A549 (cell line): ENCODE measurements around the gene EPB41L4A. TPM values are rescaled to one million over a fixed set of nuclear protein-coding genes. Genes with fewer than 3 reads are reported as not detected.

Experiments
- ATAC-seq, 2 experiments: fragments of 200-7000 bp in 1 of 2; fragments of >200 bp in 1 of 2; cut with Nextera tagmentation in 1 of 2; cut with Tn5 transposase in 1 of 2; 3 replicates each; pipeline versions ENCODE4 v1.8.0 to v1.9.1; 2018 to 2020; ENCODE audit warnings: mild to moderate bottlenecking in 1 of 2, moderate library complexity in 1 of 2
- CTCF ChIA-PET: fragments of 300-600 bp; sonication (Branson Sonifier 250); formaldehyde crosslinking; extraction: SDS; loops from one replicate; lab custom pipeline; 2021; ENCODE audit warnings: antibody characterized with exemption, inconsistent platforms; lab: Yijun Ruan, JAX
- POLR2A ChIA-PET: fragments of 350-600 bp; formaldehyde crosslinking; extraction: SDS; loops from one replicate; lab custom pipeline; 2021; ENCODE audit warnings: antibody characterized with exemption, inconsistent platforms; lab: Yijun Ruan, JAX
- DNase-seq, 2 experiments: peaks; one replicate each; pipeline versions ENCODE4 v3.0.0 to v3.0.0-alpha.2; 2011 to 2016; ENCODE audit warnings: low read depth in 1 of 2, low spot score in 1 of 2
- FAIRE-seq: peaks from 2 replicates; lab custom pipeline; 2011; peaks lifted over from hg19 to GRCh38; lab: Jason Lieb, UNC
- H3K27ac ChIP-seq, 2 experiments: fragments of >200 bp; sonication (Bioruptor Twin); formaldehyde crosslinking; 3 replicates each; pipeline ENCODE4 v1.5.1; 2016 to 2017
- H3K4me1 ChIP-seq: fragments of >200 bp; sonication (Bioruptor Twin); formaldehyde crosslinking; 3 replicates; pipeline ENCODE4 v1.6.1; 2016
- H3K4me2 ChIP-seq: fragments of >200 bp; sonication (Bioruptor Twin); formaldehyde crosslinking; 3 replicates; pipeline ENCODE4 v1.6.1; 2016
- H3K4me3 ChIP-seq: fragments of >200 bp; sonication (Bioruptor Twin); formaldehyde crosslinking; 3 replicates; pipeline ENCODE4 v1.5.1; 2016
- H3K9me3 ChIP-seq: fragments of >200 bp; sonication (Bioruptor Twin); formaldehyde crosslinking; 3 replicates; pipeline ENCODE4 v1.6.1; 2016
- CBX2 ChIP-seq: fragments of 200-600 bp; sonication (generic); IDR thresholded peaks from 2 replicates; pipeline ENCODE4 v1.6.1; 2016; ENCODE audit warnings: low read depth, mild to moderate bottlenecking, borderline replicate concordance
- CEBPB ChIP-seq, 2 experiments: fragments of >200 bp in 1 of 2; sonication (Bioruptor Twin) in 1 of 2; formaldehyde crosslinking in 1 of 2; IDR thresholded peaks; 2 replicates each; pipeline ENCODE4 v1.6.1; 2012 to 2016
- EHF ChIP-seq: fragments of 250-450 bp; sonication (Bioruptor Pico); IDR thresholded peaks from 2 replicates; pipeline ENCODE4 v1.5.0; 2020; ENCODE audit warnings: mild to moderate bottlenecking
- FOSB ChIP-seq: fragments of 250-450 bp; sonication (Bioruptor Pico); IDR thresholded peaks from 2 replicates; pipeline ENCODE4 v1.5.0; 2020; ENCODE audit warnings: mild to moderate bottlenecking, moderate library complexity
- FOXS1 ChIP-seq: fragments of 250-450 bp; sonication (Bioruptor Pico); IDR thresholded peaks from 2 replicates; pipeline ENCODE4 v1.5.0; 2020; ENCODE audit warnings: mild to moderate bottlenecking, moderate library complexity
- HOXB13 ChIP-seq: fragments of 250-450 bp; sonication (Bioruptor Pico); IDR thresholded peaks from 2 replicates; pipeline ENCODE4 v1.5.0; 2020; ENCODE audit warnings: low read depth, mild to moderate bottlenecking, moderate library complexity
- JUN ChIP-seq, 2 experiments: fragments of >200 bp; sonication (Bioruptor Twin); formaldehyde crosslinking; IDR thresholded peaks; 2 replicates in 1 of 2; 3 replicates in 1 of 2; pipeline ENCODE4 v1.6.1; 2016 to 2017
- KDM1A ChIP-seq: fragments of 200-600 bp; sonication (generic); IDR thresholded peaks from 2 replicates; pipeline ENCODE4 v1.6.1; 2016; ENCODE audit warnings: low read depth, mild to moderate bottlenecking
- KDM5A ChIP-seq: fragments of 200-600 bp; sonication (generic); IDR thresholded peaks from 2 replicates; pipeline ENCODE4 v1.6.1; 2016; ENCODE audit warnings: antibody characterized with exemption, mild to moderate bottlenecking
- MYC ChIP-seq: IDR thresholded peaks from 2 replicates; pipeline ENCODE4 v1.6.1; 2012; ENCODE audit warnings: mild to moderate bottlenecking, inconsistent platforms, low read length, improper control_type of control experiment, borderline replicate concordance
- NPAS2 ChIP-seq: fragments of 250-450 bp; sonication (Bioruptor Pico); IDR thresholded peaks from 2 replicates; pipeline ENCODE4 v1.8.0; 2022; ENCODE audit warnings: mild to moderate bottlenecking, moderate library complexity, borderline replicate concordance
- NR3C1 ChIP-seq: fragments of >200 bp; sonication (Bioruptor Twin); formaldehyde crosslinking; IDR thresholded peaks from 3 replicates; pipeline ENCODE4 v1.6.1; 2017
- RAD21 ChIP-seq, 2 experiments: fragments of >200 bp in 1 of 2; sonication (Bioruptor Twin) in 1 of 2; formaldehyde crosslinking in 1 of 2; IDR thresholded peaks in 1 of 2; conservative IDR thresholded peaks in 1 of 2; 2 replicates in 1 of 2; 3 replicates in 1 of 2; pipeline ENCODE4 v1.6.1; 2012 to 2018; ENCODE audit warnings: inconsistent platforms in 1 of 2
- RCOR1 ChIP-seq: fragments of 150-350 bp; IDR thresholded peaks from 2 replicates; pipeline ENCODE4 v1.6.1; 2014; ENCODE audit warnings: antibody characterized with exemption, low read length, low read depth
- RFX5 ChIP-seq: fragments of 450-650 bp; IDR thresholded peaks from 2 replicates; pipeline ENCODE4 v1.7.1; 2014; ENCODE audit warnings: antibody characterized with exemption, mild to moderate bottlenecking, moderate library complexity
- RNF2 ChIP-seq: fragments of 200-600 bp; sonication (generic); IDR thresholded peaks from 2 replicates; pipeline ENCODE4 v1.6.1; 2016; ENCODE audit warnings: low read depth, mild to moderate bottlenecking, antibody characterized with exemption, moderate library complexity, borderline replicate concordance
- TFCP2L1 ChIP-seq: fragments of 250-450 bp; sonication (Bioruptor Pico); IDR thresholded peaks from 2 replicates; pipeline ENCODE4 v1.5.0; 2021; ENCODE audit warnings: mild to moderate bottlenecking
- ZNF302 ChIP-seq: fragments of 250-450 bp; sonication (Bioruptor Pico); IDR thresholded peaks from 2 replicates; pipeline ENCODE4 v1.9.0; 2021; ENCODE audit warnings: inconsistent platforms, mild to moderate bottlenecking, moderate library complexity
- ZSCAN20 ChIP-seq: fragments of 250-450 bp; sonication (Bioruptor Pico); IDR thresholded peaks from 2 replicates; pipeline ENCODE4 v1.8.0; 2022; ENCODE audit warnings: mild to moderate bottlenecking, moderate library complexity
- WGBS: methylation state at CpG from one replicate; pipeline ENCODE4 v1.1.6; 2017; ENCODE audit errors: missing lambda C conversion rate; 5-methylcytosine and 5-hydroxymethylcytosine counted together
- polyA plus RNA-seq, 4 experiments: library from polyadenylated mRNA; depleted of rRNA in 3 of 4; stranded (reverse); fragments of >200 nt; fragmentation: RNase III in 1 of 4; extraction: RNeasy Plus Mini Kit Qiagen cat#74134 plus additional on column Dnase treatment in 1 of 4; gene quantifications; 2 replicates in 3 of 4; 3 replicates in 1 of 4; pipeline ENCODE4 v1.2.3, GENCODE V29; 2011 to 2017
- TF ChIP-seq, protein P1 (sequence below): fragments of 200-600 bp; sonication (generic); IDR thresholded peaks from 2 replicates; pipeline ENCODE4 v1.6.1; 2016; ENCODE audit warnings: antibody characterized with exemption, mild to moderate bottlenecking, moderate library complexity
- TF ChIP-seq, protein P2 (sequence below): fragments of 450-650 bp; IDR thresholded peaks from 2 replicates; pipeline ENCODE4 v1.6.1; 2014; ENCODE audit warnings: antibody characterized with exemption
- TF ChIP-seq, protein P3 (sequence below): IDR thresholded peaks from 2 replicates; pipeline ENCODE4 v1.6.1; 2012
- TF ChIP-seq, protein P4 (sequence below): fragments of 250-450 bp; sonication (Bioruptor Pico); IDR thresholded peaks from 2 replicates; pipeline ENCODE4 v1.5.0; 2020; ENCODE audit warnings: low read depth, mild to moderate bottlenecking, moderate library complexity
- TF ChIP-seq, protein P5 (sequence below): IDR thresholded peaks from 2 replicates; pipeline ENCODE4 v1.6.1; 2012

Gene EPB41L4A
- polyA plus RNA-seq, 2 of the 4 experiments (the other 2 are of a cell fraction) = 1.3 to 4.4 TPM

DNA sequence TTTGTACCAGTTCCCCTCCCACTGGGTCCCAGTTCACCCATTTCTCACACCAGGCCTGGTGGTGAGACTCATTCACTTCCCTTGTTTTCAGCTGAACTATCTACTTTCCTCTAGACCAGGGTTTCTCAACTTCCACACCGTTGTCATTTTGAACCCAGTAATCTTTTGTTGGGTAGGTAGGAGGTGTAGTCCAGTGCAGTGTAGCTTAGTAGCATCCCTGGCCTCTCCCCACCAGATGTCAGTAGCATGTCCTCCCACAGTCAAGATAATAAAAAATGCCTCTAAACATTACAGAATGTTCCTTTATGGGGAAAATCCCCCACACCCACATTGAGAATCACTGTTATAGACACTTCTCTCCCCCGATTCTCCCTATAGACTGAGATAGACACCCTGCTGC is 299.1 kb downstream of the EPB41L4A start:
- 2% methylated on average over 2 of the region's 2 CpGs for WGBS
- Histone ChIP-seq H3K4me3 (no peak overlapping the region), H3K27ac (no peak overlapping the region), H3K4me2 (no peak overlapping the region), H3K9me3 (no peaks in the 10 kb centered on the region), H3K4me1 (no peaks in the 10 kb centered on the region)
- TF ChIP-seq FOSB (CRISPR knock-in tag) (no peak), EHF (CRISPR knock-in tag) (no peak), NPAS2 (no peak), KDM1A (no peak)
- TF ChIP-seq, protein P1, sequence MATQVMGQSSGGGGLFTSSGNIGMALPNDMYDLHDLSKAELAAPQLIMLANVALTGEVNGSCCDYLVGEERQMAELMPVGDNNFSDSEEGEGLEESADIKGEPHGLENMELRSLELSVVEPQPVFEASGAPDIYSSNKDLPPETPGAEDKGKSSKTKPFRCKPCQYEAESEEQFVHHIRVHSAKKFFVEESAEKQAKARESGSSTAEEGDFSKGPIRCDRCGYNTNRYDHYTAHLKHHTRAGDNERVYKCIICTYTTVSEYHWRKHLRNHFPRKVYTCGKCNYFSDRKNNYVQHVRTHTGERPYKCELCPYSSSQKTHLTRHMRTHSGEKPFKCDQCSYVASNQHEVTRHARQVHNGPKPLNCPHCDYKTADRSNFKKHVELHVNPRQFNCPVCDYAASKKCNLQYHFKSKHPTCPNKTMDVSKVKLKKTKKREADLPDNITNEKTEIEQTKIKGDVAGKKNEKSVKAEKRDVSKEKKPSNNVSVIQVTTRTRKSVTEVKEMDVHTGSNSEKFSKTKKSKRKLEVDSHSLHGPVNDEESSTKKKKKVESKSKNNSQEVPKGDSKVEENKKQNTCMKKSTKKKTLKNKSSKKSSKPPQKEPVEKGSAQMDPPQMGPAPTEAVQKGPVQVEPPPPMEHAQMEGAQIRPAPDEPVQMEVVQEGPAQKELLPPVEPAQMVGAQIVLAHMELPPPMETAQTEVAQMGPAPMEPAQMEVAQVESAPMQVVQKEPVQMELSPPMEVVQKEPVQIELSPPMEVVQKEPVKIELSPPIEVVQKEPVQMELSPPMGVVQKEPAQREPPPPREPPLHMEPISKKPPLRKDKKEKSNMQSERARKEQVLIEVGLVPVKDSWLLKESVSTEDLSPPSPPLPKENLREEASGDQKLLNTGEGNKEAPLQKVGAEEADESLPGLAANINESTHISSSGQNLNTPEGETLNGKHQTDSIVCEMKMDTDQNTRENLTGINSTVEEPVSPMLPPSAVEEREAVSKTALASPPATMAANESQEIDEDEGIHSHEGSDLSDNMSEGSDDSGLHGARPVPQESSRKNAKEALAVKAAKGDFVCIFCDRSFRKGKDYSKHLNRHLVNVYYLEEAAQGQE = no peak
- TF ChIP-seq, protein P2, sequence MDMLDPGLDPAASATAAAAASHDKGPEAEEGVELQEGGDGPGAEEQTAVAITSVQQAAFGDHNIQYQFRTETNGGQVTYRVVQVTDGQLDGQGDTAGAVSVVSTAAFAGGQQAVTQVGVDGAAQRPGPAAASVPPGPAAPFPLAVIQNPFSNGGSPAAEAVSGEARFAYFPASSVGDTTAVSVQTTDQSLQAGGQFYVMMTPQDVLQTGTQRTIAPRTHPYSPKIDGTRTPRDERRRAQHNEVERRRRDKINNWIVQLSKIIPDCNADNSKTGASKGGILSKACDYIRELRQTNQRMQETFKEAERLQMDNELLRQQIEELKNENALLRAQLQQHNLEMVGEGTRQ = no peak
- ChIA-PET CTCF (no interaction called here), POLR2A (no interaction called here)
- FAIRE-seq = no peak
- no peak for DNase-seq
- ATAC-seq = no peak

DNA sequence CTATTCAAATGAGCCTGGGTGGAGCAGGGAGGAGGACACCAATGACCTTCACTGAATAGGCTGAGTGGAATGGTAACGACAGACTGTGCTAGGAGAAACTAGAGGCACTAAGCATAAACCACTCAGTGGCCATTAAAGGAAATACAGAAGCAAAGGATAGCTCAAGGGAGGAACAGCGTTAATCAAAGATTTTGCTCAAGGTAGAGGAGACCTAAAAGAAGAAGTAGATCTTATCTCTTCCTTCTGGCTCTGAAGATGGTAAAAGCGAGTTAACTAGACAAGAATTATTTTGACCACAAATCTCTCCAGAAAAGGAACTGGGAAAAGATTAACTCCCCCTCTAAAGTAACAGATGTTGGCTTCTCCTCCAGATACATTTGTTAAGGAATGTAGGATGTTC is 299.6 kb downstream of the EPB41L4A start:
- no peaks in the 10 kb centered on the region for H3K9me3 ChIP-seq
- ChIA-PET CTCF (interaction anchor here (0.7 to 1.3 kb wide), 4 partner anchors 56 to 950 kb away, joined by 3 to 4 read pairs (median 3); no protein-coding TSS in a partner anchor), POLR2A (no interaction called here)
- FAIRE-seq = no peak
- no peak overlapping the region for H3K27ac ChIP-seq
- TF ChIP-seq KDM5A (no peak), TFCP2L1 (no peak), JUN (IDR thresholded peaks at IDR 0.05) (no peak), MYC (no peak), RAD21 (conservative IDR thresholded peaks at IDR 0.05 in 1 of 2, IDR thresholded peaks at IDR 0.05 in 1 of 2) (no peak), HOXB13 (CRISPR knock-in tag) (no peak), CEBPB (IDR thresholded peaks at IDR 0.05) (no peak), FOXS1 (CRISPR knock-in tag) (no peak), RCOR1 (no peak), NR3C1 (no peak), NPAS2 (no peak)
- TF ChIP-seq, protein P3, sequence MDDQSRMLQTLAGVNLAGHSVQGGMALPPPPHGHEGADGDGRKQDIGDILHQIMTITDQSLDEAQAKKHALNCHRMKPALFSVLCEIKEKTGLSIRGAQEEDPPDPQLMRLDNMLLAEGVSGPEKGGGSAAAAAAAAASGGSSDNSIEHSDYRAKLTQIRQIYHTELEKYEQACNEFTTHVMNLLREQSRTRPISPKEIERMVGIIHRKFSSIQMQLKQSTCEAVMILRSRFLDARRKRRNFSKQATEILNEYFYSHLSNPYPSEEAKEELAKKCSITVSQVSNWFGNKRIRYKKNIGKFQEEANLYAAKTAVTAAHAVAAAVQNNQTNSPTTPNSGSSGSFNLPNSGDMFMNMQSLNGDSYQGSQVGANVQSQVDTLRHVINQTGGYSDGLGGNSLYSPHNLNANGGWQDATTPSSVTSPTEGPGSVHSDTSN = no peak
- TF ChIP-seq, all 56 proteins: peak for 0
- DNase-seq = no peak
- WGBS = 39% methylated on average over 3 of the region's 3 CpGs
- no peak overlapping the region for H3K4me3 ChIP-seq
- no peak overlapping the region for H3K4me2 ChIP-seq
- ATAC-seq = peak in 1 of 2 experiments; percentile 48; a peak in 1 of 6 replicates
- H3K4me1 ChIP-seq = no peaks in the 10 kb centered on the region

DNA sequence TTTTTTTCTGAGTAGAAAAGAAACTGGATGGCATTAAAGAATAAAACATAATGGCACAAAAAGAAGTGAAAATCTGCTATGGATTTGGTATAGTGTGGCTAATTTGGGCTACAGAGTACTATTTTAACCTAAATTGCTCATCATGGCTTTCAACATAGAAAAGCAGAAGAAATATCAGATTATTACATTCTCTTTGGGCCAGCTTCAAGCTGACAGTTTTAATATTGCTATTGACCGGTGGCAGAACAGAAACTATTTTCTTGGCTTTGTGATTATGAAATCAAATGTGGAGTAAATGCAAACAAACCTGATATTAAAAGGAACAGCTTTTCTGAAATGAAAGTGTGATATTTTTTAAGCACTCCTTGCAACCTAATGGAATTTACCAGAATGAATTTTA is 301.5 kb downstream of the EPB41L4A start:
- Histone ChIP-seq H3K4me2 (no peak overlapping the region), H3K9me3 (no peaks in the 10 kb centered on the region), H3K4me1 (no peaks in the 10 kb centered on the region), H3K4me3 (no peak overlapping the region), H3K27ac (no peak overlapping the region)
- ChIA-PET CTCF (interaction anchor here (0.7 kb wide), 1 partner anchor 640 kb away, joined by 3 read pairs; no protein-coding TSS in a partner anchor), POLR2A (no interaction called here)
- FAIRE-seq = no peak
- 15% methylated on average over 1 of the region's 1 CpG for WGBS
- no peak for DNase-seq
- no peak for ATAC-seq
- no peak for TF ChIP-seq ZSCAN20 (CRISPR knock-in tag)
- no peak for TF ChIP-seq CBX2
- TF ChIP-seq EHF (CRISPR knock-in tag) = no peak
- TF ChIP-seq, protein P4, sequence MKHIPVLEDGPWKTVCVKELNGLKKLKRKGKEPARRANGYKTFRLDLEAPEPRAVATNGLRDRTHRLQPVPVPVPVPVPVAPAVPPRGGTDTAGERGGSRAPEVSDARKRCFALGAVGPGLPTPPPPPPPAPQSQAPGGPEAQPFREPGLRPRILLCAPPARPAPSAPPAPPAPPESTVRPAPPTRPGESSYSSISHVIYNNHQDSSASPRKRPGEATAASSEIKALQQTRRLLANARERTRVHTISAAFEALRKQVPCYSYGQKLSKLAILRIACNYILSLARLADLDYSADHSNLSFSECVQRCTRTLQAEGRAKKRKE = no peak
- no peak for TF ChIP-seq RNF2
- no peak for TF ChIP-seq KDM1A
- TF ChIP-seq, protein P2 = no peak
- no peak for TF ChIP-seq NR3C1
- TF ChIP-seq ZNF302 (CRISPR knock-in tag) = no peak
- TF ChIP-seq FOXS1 (CRISPR knock-in tag) = no peak
- TF ChIP-seq RFX5 = no peak
- TF ChIP-seq, protein P5, sequence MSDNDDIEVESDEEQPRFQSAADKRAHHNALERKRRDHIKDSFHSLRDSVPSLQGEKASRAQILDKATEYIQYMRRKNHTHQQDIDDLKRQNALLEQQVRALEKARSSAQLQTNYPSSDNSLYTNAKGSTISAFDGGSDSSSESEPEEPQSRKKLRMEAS = no peak
- no peak for TF ChIP-seq FOSB (CRISPR knock-in tag)
- no peak for TF ChIP-seq HOXB13 (CRISPR knock-in tag)
